Neural crest cell (in vitro differentiated cells): Measurements from ENCODE around the gene MRTFB. TPM values are rescaled to one million over a fixed set of nuclear protein-coding genes. Genes with fewer than 3 reads are reported as not detected.

Experiments used
- DNase-seq: peaks from one replicate; pipeline ENCODE4 v3.0.0; 2021; ENCODE audit warnings: low read depth, mixed read lengths, low spot score
- H3K27ac Mint-ChIP-seq: one replicate; pipeline ENCODE4 v1.8.0; 2021; ENCODE audit warnings: mild to moderate bottlenecking, mixed read lengths; ENCODE audit not compliant: unreplicated experiment
- H3K27me3 Mint-ChIP-seq: 2 replicates; pipeline ENCODE4 v1.8.0; 2021; ENCODE audit warnings: low read depth, mild to moderate bottlenecking, mixed read lengths
- H3K36me3 Mint-ChIP-seq: 2 replicates; pipeline ENCODE4 v1.8.0; 2021; ENCODE audit warnings: low read depth, mild to moderate bottlenecking, mixed read lengths
- H3K4me1 Mint-ChIP-seq: 2 replicates; pipeline ENCODE4 v1.8.0; 2021; ENCODE audit warnings: mixed read lengths
- H3K4me3 Mint-ChIP-seq: one replicate; pipeline ENCODE4 v1.8.0; 2021; ENCODE audit warnings: mild to moderate bottlenecking, mixed read lengths
- H3K9me3 Mint-ChIP-seq: 2 replicates; pipeline ENCODE4 v1.8.0; 2021; ENCODE audit warnings: mixed read lengths
- CTCF ChIP-seq: fragments of 200-600 bp; sonication (generic); conservative IDR thresholded peaks from 2 replicates; pipeline ENCODE4 v1.5.0; 2021; ENCODE audit warnings: antibody characterized with exemption, mild to moderate bottlenecking
- total RNA-seq: library from RNA; stranded (reverse); gene quantifications from 2 replicates; pipeline ENCODE4 v1.2.1, GENCODE V29; 2021

Gene MRTFB
- total RNA-seq, 1 donor from 2014 or later: 54.8 TPM

- Mint-ChIP-seq H3K27ac (no peak overlapping the region), H3K27me3 (no peaks in the 10 kb centered on the region), H3K9me3 (no peaks in the 10 kb centered on the region), H3K36me3 (no peaks in the 10 kb centered on the region), H3K4me3 (no peak overlapping the region), H3K4me1 (peaks cover 34% of the 10 kb centered on the region)
- no peak for DNase-seq
- TF ChIP-seq CTCF: no peak
Measured at GRCh38 chr16:14193316-14193871, 122.3 kb downstream of the MRTFB start.

- DNase-seq: no peak
- peaks cover 10% of the 10 kb centered on the region for H3K36me3 Mint-ChIP-seq
- no peak for TF ChIP-seq CTCF
- H3K27ac Mint-ChIP-seq: no peak overlapping the region
- H3K4me1 Mint-ChIP-seq: peaks cover 45% of the 10 kb centered on the region
- H3K27me3 Mint-ChIP-seq: no peaks in the 10 kb centered on the region
- H3K4me3 Mint-ChIP-seq: no peak overlapping the region
- H3K9me3 Mint-ChIP-seq: no peaks in the 10 kb centered on the region
Measured at GRCh38 chr16:14194721-14195120, 123.6 kb downstream of the MRTFB start.

- DNase-seq: no peak
- TF ChIP-seq CTCF: no peak
- Mint-ChIP-seq H3K4me3 (no peak overlapping the region), H3K36me3 (peaks cover 10% of the 10 kb centered on the region), H3K27me3 (no peaks in the 10 kb centered on the region), H3K27ac (no peak overlapping the region), H3K9me3 (no peaks in the 10 kb centered on the region), H3K4me1 (peaks cover 45% of the 10 kb centered on the region)
Measured at GRCh38 chr16:14196011-14196410, 124.9 kb downstream of the MRTFB start.

GRCh38 chr16:14196539-14196938 is 125.4 kb downstream of the MRTFB start:
- H3K36me3 Mint-ChIP-seq: peaks cover 10% of the 10 kb centered on the region
- H3K27ac Mint-ChIP-seq: no peak overlapping the region
- peaks cover 45% of the 10 kb centered on the region for H3K4me1 Mint-ChIP-seq
- no peaks in the 10 kb centered on the region for H3K9me3 Mint-ChIP-seq
- TF ChIP-seq CTCF: no peak
- no peak overlapping the region for H3K4me3 Mint-ChIP-seq
- DNase-seq: no peak
- no peaks in the 10 kb centered on the region for H3K27me3 Mint-ChIP-seq

GRCh38 chr16:14198012-14198411 is 126.9 kb downstream of the MRTFB start:
- Mint-ChIP-seq H3K36me3 (peaks cover 10% of the 10 kb centered on the region), H3K27ac (no peak overlapping the region), H3K4me3 (no peak overlapping the region), H3K4me1 (peaks cover 45% of the 10 kb centered on the region), H3K27me3 (no peaks in the 10 kb centered on the region), H3K9me3 (no peaks in the 10 kb centered on the region)
- no peak for TF ChIP-seq CTCF
- DNase-seq: no peak
